Thyroid gland (tissue), 4 donors: Measurements from ENCODE around the gene KIAA1549. TPM values are rescaled to one million over a fixed set of nuclear protein-coding genes. Genes with fewer than 3 reads are reported as not detected.

Source experiments
- DNase-seq, 2 donors: peaks; one replicate each; pipeline ENCODE4 v3.0.0-alpha.2; 2019
- H3K27ac ChIP-seq, 3 donors: fragments of 200-600 bp; sonication (generic); 1 replicate in 2 of 3; 2 replicates in 1 of 3; pipeline ENCODE4 v1.5.1; 2016 to 2019; ENCODE audit warnings: mild to moderate bottlenecking in 1 of 3, moderate library complexity in 1 of 3
- H3K27me3 ChIP-seq: fragments of 200-600 bp; sonication (generic); one replicate; pipeline ENCODE4 v1.5.1; 2019
- H3K36me3 ChIP-seq, 2 donors: fragments of 200-600 bp; sonication (generic); one replicate each; pipeline ENCODE4 v1.5.1; 2016 to 2019
- H3K4me1 ChIP-seq, 2 donors: fragments of 200-600 bp; sonication (generic); one replicate each; pipeline ENCODE4 v1.5.1; 2017 to 2019
- H3K4me3 ChIP-seq, 3 donors: fragments of 200-600 bp; sonication (generic); replicated peaks in 1 of 3; 1 replicate in 2 of 3; 2 replicates in 1 of 3; pipeline ENCODE4 v1.5.1; 2016; ENCODE audit warnings: mild to moderate bottlenecking in 1 of 3
- H3K9me3 ChIP-seq: fragments of 200-600 bp; sonication (generic); one replicate; pipeline ENCODE4 v1.5.1; 2017
- POLR2A ChIP-seq, 2 donors: fragments of 450-650 bp; IDR thresholded peaks; one replicate each; pipeline ENCODE4 v1.6.1; 2017; ENCODE audit warnings: antibody characterized with exemption in 2 of 2, mild to moderate bottlenecking in 2 of 2, moderate library complexity in 1 of 2
- WGBS, 2 donors: methylation state at CpG; one replicate each; pipeline ENCODE4 v1.1.5; 2017; 5-methylcytosine and 5-hydroxymethylcytosine counted together
- intact Hi-C: fragments of 100-400 bp; cut with DNase I; formaldehyde crosslinking; loops from one replicate; pipeline ENCODE4 v1.15.1; 2023
- total RNA-seq, 4 donors: library from RNA; depleted of rRNA; stranded (reverse); fragments of >200 nt; gene quantifications; one replicate each; pipeline ENCODE4 v1.2.3, GENCODE V29; 2016
- TF ChIP-seq, protein P1 (sequence below), 6 experiments: fragments of 200-600 bp in 3 of 6; fragments of 450-650 bp in 3 of 6; sonication (generic) in 3 of 6; IDR thresholded peaks; one replicate each; pipeline ENCODE4 v1.5.1; 2016 to 2019; ENCODE audit warnings: antibody characterized with exemption in 6 of 6, mild to moderate bottlenecking in 2 of 6, inconsistent platforms in 1 of 6, moderate library complexity in 1 of 6

The KIAA1549 gene
- total RNA-seq, 4 donors from 2014 or later = 1.2 to 3.9 (median 2.6) TPM

DNA sequence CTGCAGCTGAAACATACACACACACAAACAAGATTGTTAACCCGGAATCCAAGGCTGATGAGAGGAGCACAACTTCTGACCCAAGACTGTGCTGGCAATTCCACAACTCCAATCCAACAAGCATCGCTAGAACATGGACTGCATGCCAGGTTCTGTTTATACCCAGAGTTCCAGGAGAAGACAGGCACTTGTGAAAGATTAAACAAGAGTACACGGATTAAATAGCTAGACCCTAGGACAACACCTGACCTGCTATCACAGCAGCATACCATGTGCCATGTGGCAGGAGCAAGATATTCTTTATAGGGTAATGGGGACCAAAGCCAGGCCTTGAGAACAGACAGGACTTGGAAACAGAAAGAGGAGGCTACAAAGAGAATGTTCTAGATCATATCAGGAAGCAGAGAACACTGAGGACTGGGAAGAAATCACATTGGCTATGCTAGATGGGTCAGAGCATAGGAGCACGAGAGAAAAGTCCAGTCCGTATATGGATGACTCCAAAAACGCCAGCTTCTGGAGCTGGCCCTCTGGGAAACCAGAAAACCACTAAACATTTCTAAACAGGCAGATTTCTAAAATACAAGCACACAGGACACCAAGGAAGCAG is 99.5 kb downstream of the KIAA1549 start:
- Histone ChIP-seq H3K27ac (no peak overlapping the region), H3K36me3 (no peaks in the 10 kb centered on the region)

DNA sequence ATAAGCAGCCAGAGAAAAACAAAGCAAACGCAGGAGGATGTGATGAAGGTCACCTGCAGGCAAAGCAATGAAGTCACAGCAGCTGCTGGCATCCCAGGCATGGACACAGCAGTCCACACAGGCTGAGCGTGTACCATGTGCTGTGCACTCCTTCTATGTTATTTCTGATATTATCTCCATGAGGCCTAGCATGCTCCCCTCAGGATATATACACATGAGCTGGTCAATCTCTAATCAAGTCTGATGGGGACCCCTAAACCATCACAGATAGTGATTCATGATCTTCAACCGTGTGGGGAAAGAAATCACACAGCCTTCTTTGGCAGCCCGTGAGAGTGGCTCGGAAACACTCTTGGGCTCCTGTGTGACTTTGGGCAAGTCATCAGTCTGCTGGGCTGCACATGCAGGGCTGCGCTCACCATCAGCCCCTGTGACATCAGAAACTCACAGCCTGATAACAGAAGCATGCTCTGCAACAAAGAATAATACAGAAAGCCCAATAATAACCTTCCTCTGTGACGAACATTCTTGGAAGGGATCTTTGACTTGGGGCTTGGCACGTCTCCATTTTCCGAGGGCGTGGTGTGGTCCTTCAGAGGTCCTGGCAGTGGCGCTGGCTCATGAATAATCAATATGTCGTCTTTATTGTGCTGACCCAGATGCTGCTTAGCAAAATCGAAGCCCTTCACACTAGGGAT is 100.2 kb downstream of the KIAA1549 start:
- Histone ChIP-seq H3K4me1 (no peaks in the 10 kb centered on the region), H3K9me3 (no peaks in the 10 kb centered on the region), H3K36me3 (no peaks in the 10 kb centered on the region), H3K4me3 (no peak overlapping the region), H3K27ac (no peak overlapping the region), H3K27me3 (no peaks in the 10 kb centered on the region)
- 77 to 83% methylated on average over 13 of the region's 13 CpGs for WGBS, 2 donors
- TF ChIP-seq, protein P1, sequence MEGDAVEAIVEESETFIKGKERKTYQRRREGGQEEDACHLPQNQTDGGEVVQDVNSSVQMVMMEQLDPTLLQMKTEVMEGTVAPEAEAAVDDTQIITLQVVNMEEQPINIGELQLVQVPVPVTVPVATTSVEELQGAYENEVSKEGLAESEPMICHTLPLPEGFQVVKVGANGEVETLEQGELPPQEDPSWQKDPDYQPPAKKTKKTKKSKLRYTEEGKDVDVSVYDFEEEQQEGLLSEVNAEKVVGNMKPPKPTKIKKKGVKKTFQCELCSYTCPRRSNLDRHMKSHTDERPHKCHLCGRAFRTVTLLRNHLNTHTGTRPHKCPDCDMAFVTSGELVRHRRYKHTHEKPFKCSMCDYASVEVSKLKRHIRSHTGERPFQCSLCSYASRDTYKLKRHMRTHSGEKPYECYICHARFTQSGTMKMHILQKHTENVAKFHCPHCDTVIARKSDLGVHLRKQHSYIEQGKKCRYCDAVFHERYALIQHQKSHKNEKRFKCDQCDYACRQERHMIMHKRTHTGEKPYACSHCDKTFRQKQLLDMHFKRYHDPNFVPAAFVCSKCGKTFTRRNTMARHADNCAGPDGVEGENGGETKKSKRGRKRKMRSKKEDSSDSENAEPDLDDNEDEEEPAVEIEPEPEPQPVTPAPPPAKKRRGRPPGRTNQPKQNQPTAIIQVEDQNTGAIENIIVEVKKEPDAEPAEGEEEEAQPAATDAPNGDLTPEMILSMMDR (IDR thresholded peaks at IDR 0.05) = no peak
- no peak for TF ChIP-seq POLR2A (IDR thresholded peaks at IDR 0.05)
- no peak for DNase-seq
- intact Hi-C loops = loop anchor here (10.0 kb wide), 1 partner anchor 194 kb away; no protein-coding TSS in a partner anchor

More for the DNA sequence above, 99.5 kb downstream of the KIAA1549 start:
- no peaks in the 10 kb centered on the region for H3K9me3 ChIP-seq
- WGBS, 2 donors = 66 to 86% methylated on average over 6 of the region's 6 CpGs
- no peak for TF ChIP-seq POLR2A (IDR thresholded peaks at IDR 0.05)
- TF ChIP-seq, protein P1 (IDR thresholded peaks at IDR 0.05) = no peak
- intact Hi-C loops = loop anchor here (10.0 kb wide), 1 partner anchor 193 kb away; no protein-coding TSS in a partner anchor
- no peak overlapping the region for H3K4me3 ChIP-seq
- H3K4me1 ChIP-seq = no peaks in the 10 kb centered on the region
- no peaks in the 10 kb centered on the region for H3K27me3 ChIP-seq
- DNase-seq = no peak

DNA sequence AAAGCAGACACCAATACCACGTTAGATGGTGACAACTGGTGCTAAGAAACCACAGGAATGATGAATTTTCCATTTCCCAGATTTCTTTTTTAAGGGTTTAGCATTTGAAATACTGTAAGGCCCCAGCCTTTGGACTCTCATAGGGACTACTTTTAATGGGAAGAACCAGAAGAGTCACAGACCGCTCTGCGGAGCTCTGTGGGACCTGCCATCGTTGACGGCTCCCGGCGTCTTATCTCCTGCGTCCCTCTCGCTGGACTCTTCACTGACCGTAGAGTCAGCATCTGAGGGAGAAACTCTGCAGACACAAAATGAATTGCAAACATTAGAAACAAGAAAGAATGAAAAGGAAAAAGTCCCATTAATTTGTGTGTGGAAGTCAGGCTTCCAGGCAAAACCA is 101.8 kb downstream of the KIAA1549 start:
- TF ChIP-seq, protein P1 (IDR thresholded peaks at IDR 0.05) = no peak
- no peak for TF ChIP-seq POLR2A (IDR thresholded peaks at IDR 0.05)
- 90 to 93% methylated on average over 10 of the region's 10 CpGs for WGBS, 2 donors
- Histone ChIP-seq H3K4me1 (no peaks in the 10 kb centered on the region), H3K36me3 (no peaks in the 10 kb centered on the region), H3K27ac (no peak overlapping the region), H3K4me3 (no peak overlapping the region), H3K9me3 (no peaks in the 10 kb centered on the region), H3K27me3 (no peaks in the 10 kb centered on the region)
- DNase-seq = no peak
- intact Hi-C loops = no loop called here

DNA sequence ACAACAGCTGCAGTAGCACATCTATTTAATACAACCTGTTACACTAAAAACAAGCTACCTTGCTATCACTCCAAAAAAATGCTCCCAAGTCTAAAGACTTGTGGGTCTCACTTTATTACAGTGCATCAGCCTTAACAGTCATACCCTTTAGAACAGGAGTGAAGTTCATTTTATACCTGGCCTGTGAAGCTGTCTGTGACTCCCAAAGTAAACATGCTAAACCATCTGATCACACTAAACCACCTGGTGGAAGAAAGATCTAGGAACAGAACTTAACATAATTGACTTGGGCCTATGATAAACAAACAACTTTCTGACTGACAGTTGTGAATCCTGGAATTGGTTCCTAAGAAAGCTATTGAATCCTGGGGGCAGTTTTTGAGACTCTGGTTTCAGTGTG is 102.3 kb downstream of the KIAA1549 start:
- no peak overlapping the region for H3K27ac ChIP-seq

More for the DNA sequence above, 102.3 kb downstream of the KIAA1549 start:
- no peak for DNase-seq
- intact Hi-C loops = no loop called here
- Histone ChIP-seq H3K9me3 (no peaks in the 10 kb centered on the region), H3K36me3 (no peaks in the 10 kb centered on the region), H3K4me3 (no peak overlapping the region), H3K27me3 (no peaks in the 10 kb centered on the region), H3K4me1 (no peaks in the 10 kb centered on the region)
- TF ChIP-seq, protein P1 (IDR thresholded peaks at IDR 0.05) = no peak
- no peak for TF ChIP-seq POLR2A (IDR thresholded peaks at IDR 0.05)
